Prostate gland (tissue), 2 donors: ENCODE data around the gene MAT2B.

Source experiments
- CTCF ChIP-seq, 4 experiments: fragments of 200-600 bp in 2 of 4; fragments of 450-650 bp in 2 of 4; sonication (generic) in 2 of 4; IDR thresholded peaks; 1 replicate in 3 of 4; 2 replicates in 1 of 4; pipeline ENCODE4 v1.5.1; 2016 to 2019; ENCODE audit warnings: antibody characterized with exemption in 4 of 4, mild to moderate bottlenecking in 2 of 4, moderate library complexity in 2 of 4
- POLR2A ChIP-seq: fragments of 450-650 bp; IDR thresholded peaks from one replicate; pipeline ENCODE4 v1.6.1; 2016; ENCODE audit warnings: antibody characterized with exemption, mild to moderate bottlenecking

GRCh38 chr5:163561339-163561738, 55.9 kb downstream of the MAT2B start:
- TF ChIP-seq CTCF (IDR thresholded peaks at IDR 0.05) (no peak), POLR2A (no peak)
